Stimulated activated CD8-positive, alpha-beta memory T cell treated with anti-CD3 and anti-CD28 coated beads, Interleukin-15, amount 100 ng/mL, for 4 hours (primary cell): Measurements from ENCODE around the gene WAPL.
"Not testable (repeated sequence)": the region's sequence is repeated elsewhere in the genome, so short reads cannot be mapped to it uniquely, and the experiment has no call there.

Source experiments
- DNase-seq, 2 donors: peaks; one replicate each; pipeline ENCODE4 v3.0.0-alpha.2; 2020; ENCODE audit warnings: low read depth in 2 of 2

Gene WAPL

GRCh38 chr10:86521678-86522509 lies at the start of gene WAPL:
TSS of gene WAPL (minus strand) at chr10:86521792. CDS start at chr10:86518069, 3,723 bp downstream.
- peak; percentile 85 to 93 for DNase-seq

- DNase-seq, result no peak
Observed at GRCh38 chr10:86569335-86569734, 47.7 kb upstream of the WAPL start.

GRCh38 chr10:86566518-86566917 lies 44.9 kb upstream of the WAPL start:
- not testable (repeated sequence) for DNase-seq

- not testable (repeated sequence) for DNase-seq
Observed at GRCh38 chr10:86563338-86563737, 41.7 kb upstream of the WAPL start.

- DNase-seq, result not testable (repeated sequence)
Observed at GRCh38 chr10:86558695-86559094, 37.1 kb upstream of the WAPL start.

GRCh38 chr10:86556933-86557649 lies 35.5 kb upstream of the WAPL start:
- DNase-seq, result no peak

GRCh38 chr10:86556532-86556931 lies 34.9 kb upstream of the WAPL start:
- DNase-seq, result no peak

GRCh38 chr10:86553639-86554038 lies 32.0 kb upstream of the WAPL start:
- DNase-seq, result no peak

- no peak for DNase-seq
Observed at GRCh38 chr10:86553213-86553612, 31.6 kb upstream of the WAPL start.

GRCh38 chr10:86547296-86547695 lies 25.7 kb upstream of the WAPL start:
- DNase-seq, result no peak

GRCh38 chr10:86545101-86545500 lies 23.5 kb upstream of the WAPL start:
- no peak for DNase-seq

GRCh38 chr10:86540016-86540415 lies 18.4 kb upstream of the WAPL start:
- no peak for DNase-seq

GRCh38 chr10:86538547-86538946 lies 17.0 kb upstream of the WAPL start:
- DNase-seq, result no peak

GRCh38 chr10:86538040-86538439 lies 16.4 kb upstream of the WAPL start:
- DNase-seq, result not testable (repeated sequence)

- DNase-seq, result peak in 1 of 2 donors; percentile 18
Observed at GRCh38 chr10:86536294-86536861, 14.8 kb upstream of the WAPL start.

- DNase-seq, result no peak
Observed at GRCh38 chr10:86535132-86535882, 13.7 kb upstream of the WAPL start.

GRCh38 chr10:86533328-86533727 lies 11.7 kb upstream of the WAPL start:
- no peak for DNase-seq

- DNase-seq, result not testable (repeated sequence)
Observed at GRCh38 chr10:86528736-86529135, 7.1 kb upstream of the WAPL start.

GRCh38 chr10:86526606-86527005 lies 5.0 kb upstream of the WAPL start:
- no peak for DNase-seq

- not testable (repeated sequence) for DNase-seq
Observed at GRCh38 chr10:86525713-86526112, 4.1 kb upstream of the WAPL start.

- no peak for DNase-seq
Observed at GRCh38 chr10:86524225-86524962, 2.8 kb upstream of the WAPL start.
